AG09309 (cell line): ENCODE results near the gene RADIL.

Experiments
- DNase-seq: peaks from one replicate; pipeline ENCODE4 v3.0.0-alpha.2; 2010; ENCODE audit warnings: low read depth
- H3K4me3 ChIP-seq: 2 replicates; pipeline ENCODE4 v1.5.1; 2011; ENCODE audit warnings: mild to moderate bottlenecking, low read depth, low read length, moderate library complexity; ENCODE audit not compliant: control insufficient read depth
- TF ChIP-seq, protein P1 (sequence below): IDR thresholded peaks from 2 replicates; pipeline ENCODE4 v1.5.1; 2011; ENCODE audit warnings: mild to moderate bottlenecking, low read depth, low read length, inconsistent platforms; ENCODE audit not compliant: insufficient read depth, control insufficient read depth; ENCODE audit errors: missing control alignments

Gene RADIL

GRCh38 chr7:4755045-4755444 lies 128.5 kb downstream of the RADIL start:
- no peak for DNase-seq
- TF ChIP-seq, protein P1, sequence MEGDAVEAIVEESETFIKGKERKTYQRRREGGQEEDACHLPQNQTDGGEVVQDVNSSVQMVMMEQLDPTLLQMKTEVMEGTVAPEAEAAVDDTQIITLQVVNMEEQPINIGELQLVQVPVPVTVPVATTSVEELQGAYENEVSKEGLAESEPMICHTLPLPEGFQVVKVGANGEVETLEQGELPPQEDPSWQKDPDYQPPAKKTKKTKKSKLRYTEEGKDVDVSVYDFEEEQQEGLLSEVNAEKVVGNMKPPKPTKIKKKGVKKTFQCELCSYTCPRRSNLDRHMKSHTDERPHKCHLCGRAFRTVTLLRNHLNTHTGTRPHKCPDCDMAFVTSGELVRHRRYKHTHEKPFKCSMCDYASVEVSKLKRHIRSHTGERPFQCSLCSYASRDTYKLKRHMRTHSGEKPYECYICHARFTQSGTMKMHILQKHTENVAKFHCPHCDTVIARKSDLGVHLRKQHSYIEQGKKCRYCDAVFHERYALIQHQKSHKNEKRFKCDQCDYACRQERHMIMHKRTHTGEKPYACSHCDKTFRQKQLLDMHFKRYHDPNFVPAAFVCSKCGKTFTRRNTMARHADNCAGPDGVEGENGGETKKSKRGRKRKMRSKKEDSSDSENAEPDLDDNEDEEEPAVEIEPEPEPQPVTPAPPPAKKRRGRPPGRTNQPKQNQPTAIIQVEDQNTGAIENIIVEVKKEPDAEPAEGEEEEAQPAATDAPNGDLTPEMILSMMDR: no peak

GRCh38 chr7:4754433-4755010 lies 129.0 kb downstream of the RADIL start:
- TF ChIP-seq, protein P1: no peak
- no peak for DNase-seq
- H3K4me3 ChIP-seq: no peak overlapping the region

More at GRCh38 chr7:4755045-4755444, 128.5 kb downstream of the RADIL start:
- H3K4me3 ChIP-seq: no peak overlapping the region

GRCh38 chr7:4753598-4754432 lies 129.7 kb downstream of the RADIL start:
- no peak overlapping the region for H3K4me3 ChIP-seq
- no peak for DNase-seq
- TF ChIP-seq, protein P1: peak; percentile 93

GRCh38 chr7:4751398-4751947 lies 132.0 kb downstream of the RADIL start:
- no peak overlapping the region for H3K4me3 ChIP-seq
- TF ChIP-seq, protein P1: no peak

GRCh38 chr7:4749798-4750197 lies 133.7 kb downstream of the RADIL start:
- H3K4me3 ChIP-seq: no peak overlapping the region
- DNase-seq: no peak
- TF ChIP-seq, protein P1: no peak

More at GRCh38 chr7:4751398-4751947, 132.0 kb downstream of the RADIL start:
- DNase-seq: no peak

GRCh38 chr7:4749363-4749762 lies 134.2 kb downstream of the RADIL start:
- TF ChIP-seq, protein P1: no peak
- no peak for DNase-seq
- no peak overlapping the region for H3K4me3 ChIP-seq
